HG03520 (cell line): Measurements from ENCODE around the gene IDH3A.
"Not testable (repeated sequence)": the region's sequence is repeated elsewhere in the genome, so short reads cannot be mapped to it uniquely, and the experiment has no call there.

Experiments used
- ATAC-seq: cut with Tn5 transposase; IDR thresholded peaks from one replicate; pipeline ENCODE4 v1.9.1; 2021; ENCODE audit warnings: mild to moderate bottlenecking, moderate library complexity; ENCODE audit not compliant: unreplicated experiment

Gene IDH3A

GRCh38 chr15:78129077-78129750 lies 19.9 kb upstream of the IDH3A start:
- ATAC-seq = no peak

GRCh38 chr15:78129751-78130287 lies 19.3 kb upstream of the IDH3A start:
- ATAC-seq = no peak

- peak; percentile 24 for ATAC-seq
These were observed 18.5 kb upstream of the IDH3A start for GRCh38 chr15:78130466-78131294.

- ATAC-seq = peak; percentile 78
These were observed 17.7 kb upstream of the IDH3A start, which contains the start of gene CIB2 for GRCh38 chr15:78131295-78132061. Gene CIB2, minus strand, starts transcription at chr15:78131445. Its CDS starts 230 bp downstream, at chr15:78131215.

- no peak for ATAC-seq
These were observed 15.4 kb upstream of the IDH3A start for GRCh38 chr15:78133801-78134200.

GRCh38 chr15:78139578-78139977 lies 9.6 kb upstream of the IDH3A start:
- no peak for ATAC-seq

- no peak for ATAC-seq
These were observed 8.9 kb upstream of the IDH3A start for GRCh38 chr15:78140292-78140691.

GRCh38 chr15:78142332-78142731 lies 6.8 kb upstream of the IDH3A start:
- no peak for ATAC-seq

- no peak for ATAC-seq
These were observed 2.6 kb upstream of the IDH3A start for GRCh38 chr15:78146425-78147154.

- ATAC-seq = no peak
These were observed 1.6 kb upstream of the IDH3A start for GRCh38 chr15:78147566-78147965.

- no peak for ATAC-seq
These were observed 632 bp upstream of the IDH3A start for GRCh38 chr15:78148392-78149067.

- ATAC-seq = no peak
These were observed 916 bp downstream of the IDH3A start for GRCh38 chr15:78149805-78150751.

- ATAC-seq = not testable (repeated sequence)
These were observed 1.9 kb downstream of the IDH3A start for GRCh38 chr15:78151075-78151474.

GRCh38 chr15:78154955-78155354 lies 5.8 kb downstream of the IDH3A start:
- ATAC-seq = no peak

GRCh38 chr15:78155355-78155939 lies 6.3 kb downstream of the IDH3A start:
- ATAC-seq = no peak

GRCh38 chr15:78156653-78157052 lies 7.5 kb downstream of the IDH3A start:
- no peak for ATAC-seq

- ATAC-seq = no peak
These were observed 8.0 kb downstream of the IDH3A start for GRCh38 chr15:78157203-78157602.

- no peak for ATAC-seq
These were observed 10.2 kb downstream of the IDH3A start for GRCh38 chr15:78159395-78159794.
